ENCODE results near the gene CCSER2.
"Not testable (repeated sequence)": the region's sequence is repeated elsewhere in the genome, so short reads cannot be mapped to it uniquely, and the experiment has no call there.

- not testable (repeated sequence) for TF ChIP-seq POLR2AphosphoS5 (IDR thresholded peaks at IDR 0.05; ENCODE audit: borderline replicate concordance, low read depth, low read length); EZH2 (IDR thresholded peaks at IDR 0.05)
These were observed 4.8 kb upstream of the CCSER2 start for GRCh38 chr10:84323566-84323965.

Measured in SK-N-MC (cell line).